WTC11 (cell line): ENCODE results near the gene TARBP1. TPM values are rescaled to one million over a fixed set of nuclear protein-coding genes. Genes with fewer than 3 reads are reported as not detected.

Experiments
- ATAC-seq: fragments of 200-7000 bp; cut with Tn5 transposase; 2 replicates; pipeline ENCODE4 v1.10.0; 2021; ENCODE audit warnings: mild to moderate bottlenecking, moderate library complexity
- CTCF ChIA-PET: fragments of 300-600 bp; sonication (Branson Sonifier 250); formaldehyde crosslinking; loops from one replicate; lab custom pipeline; 2021; ENCODE audit warnings: antibody characterized with exemption; lab: Charles Lee
- POLR2A ChIA-PET: fragments of 350-600 bp; sonication (Branson Sonifier 250); formaldehyde crosslinking; loops from one replicate; lab custom pipeline; 2021; ENCODE audit warnings: antibody characterized with exemption; lab: Charles Lee
- DNase-seq: peaks from one replicate; pipeline ENCODE4 v3.0.0; 2021; ENCODE audit warnings: low spot score
- H3K27ac Mint-ChIP-seq: 2 replicates; pipeline ENCODE4 v1.8.0; 2021; ENCODE audit warnings: mixed read lengths
- H3K27me3 Mint-ChIP-seq: 2 replicates; pipeline ENCODE4 v1.8.0; 2021; ENCODE audit warnings: low read depth, mild to moderate bottlenecking, moderate library complexity, mixed read lengths
- H3K36me3 Mint-ChIP-seq: 2 replicates; pipeline ENCODE4 v1.8.0; 2021; ENCODE audit warnings: mixed read lengths
- H3K4me1 Mint-ChIP-seq: 2 replicates; pipeline ENCODE4 v1.8.0; 2022; ENCODE audit warnings: mixed read lengths
- H3K4me3 Mint-ChIP-seq: 2 replicates; pipeline ENCODE4 v1.8.0; 2021; ENCODE audit warnings: mild to moderate bottlenecking, moderate library complexity, mixed read lengths
- H3K9me3 Mint-ChIP-seq: 2 replicates; pipeline ENCODE4 v1.8.0; 2021; ENCODE audit warnings: mixed read lengths
- ARID4B ChIP-seq: sonication (generic); formaldehyde crosslinking; IDR thresholded peaks from 2 replicates; pipeline ENCODE4 v1.8.0; 2023; ENCODE audit warnings: missing genetic modification reagents, mild to moderate bottlenecking, borderline replicate concordance
- ATF2 ChIP-seq: sonication (generic); formaldehyde crosslinking; IDR thresholded peaks from 2 replicates; pipeline ENCODE4 v1.8.1; 2022; ENCODE audit warnings: low read depth, missing genetic modification reagents, borderline replicate concordance
- ELF4 ChIP-seq: sonication (generic); formaldehyde crosslinking; IDR thresholded peaks from 2 replicates; pipeline ENCODE4 v1.8.1; 2022; ENCODE audit warnings: low read depth, mild to moderate bottlenecking, moderate library complexity, missing genetic modification reagents
- ERG ChIP-seq: fragments of 250-450 bp; sonication (Bioruptor Pico); IDR thresholded peaks from 2 replicates; pipeline ENCODE4 v1.8.0; 2021; ENCODE audit warnings: mild to moderate bottlenecking
- GABPB1 ChIP-seq: sonication (generic); formaldehyde crosslinking; IDR thresholded peaks from 2 replicates; pipeline ENCODE4 v1.8.1; 2023; ENCODE audit warnings: mild to moderate bottlenecking, missing genetic modification reagents
- GRHL2 ChIP-seq: fragments of 250-450 bp; sonication (Bioruptor Pico); IDR thresholded peaks from 2 replicates; pipeline ENCODE4 v1.8.0; 2022; ENCODE audit warnings: mild to moderate bottlenecking, moderate library complexity; ENCODE audit not compliant: insufficient replicate concordance, severe bottlenecking
- IRF1 ChIP-seq: sonication (generic); formaldehyde crosslinking; IDR thresholded peaks from 2 replicates; pipeline ENCODE4 v1.8.0; 2023; ENCODE audit warnings: missing genetic modification reagents
- MXD4 ChIP-seq: fragments of 250-450 bp; sonication (Bioruptor Pico); IDR thresholded peaks from 2 replicates; pipeline ENCODE4 v1.8.0; 2021; ENCODE audit warnings: mild to moderate bottlenecking, moderate library complexity, borderline replicate concordance
- MYBL2 ChIP-seq: sonication (generic); formaldehyde crosslinking; IDR thresholded peaks from 2 replicates; pipeline ENCODE4 v1.8.1; 2023; ENCODE audit warnings: mild to moderate bottlenecking, moderate library complexity, missing genetic modification reagents
- NFE2L1 ChIP-seq: sonication (generic); formaldehyde crosslinking; IDR thresholded peaks from 2 replicates; pipeline ENCODE4 v1.8.1; 2023; ENCODE audit warnings: missing genetic modification reagents
- NFYB ChIP-seq: sonication (generic); formaldehyde crosslinking; conservative IDR thresholded peaks from 2 replicates; pipeline ENCODE4 v1.8.0; 2022; ENCODE audit warnings: low read depth, missing genetic modification reagents
- SP1 ChIP-seq: sonication (generic); formaldehyde crosslinking; conservative IDR thresholded peaks from 2 replicates; pipeline ENCODE4 v1.8.1; 2022; ENCODE audit warnings: missing genetic modification reagents
- TCF7 ChIP-seq: sonication (generic); formaldehyde crosslinking; IDR thresholded peaks from 2 replicates; pipeline ENCODE4 v1.8.0; 2022; ENCODE audit warnings: mild to moderate bottlenecking, low read depth, missing genetic modification reagents, moderate library complexity
- TEAD4 ChIP-seq: sonication (generic); formaldehyde crosslinking; IDR thresholded peaks from 2 replicates; pipeline ENCODE4 v1.8.0; 2022; ENCODE audit warnings: mild to moderate bottlenecking, missing genetic modification reagents
- ZMAT4 ChIP-seq: fragments of 250-450 bp; sonication (Bioruptor Pico); IDR thresholded peaks from 2 replicates; pipeline ENCODE4 v1.9.0; 2021; ENCODE audit warnings: mild to moderate bottlenecking
- ZNF263 ChIP-seq: sonication (generic); formaldehyde crosslinking; IDR thresholded peaks from 2 replicates; pipeline ENCODE4 v1.8.1; 2022; ENCODE audit warnings: low read depth, mild to moderate bottlenecking, moderate library complexity, missing genetic modification reagents
- ZNF416 ChIP-seq: fragments of 250-450 bp; sonication (Bioruptor Pico); IDR thresholded peaks from 2 replicates; pipeline ENCODE4 v1.9.0; 2021; ENCODE audit warnings: mild to moderate bottlenecking, inconsistent platforms
- ZNF423 ChIP-seq: fragments of 250-450 bp; sonication (Bioruptor Pico); IDR thresholded peaks from 2 replicates; pipeline ENCODE4 v2.1.2; 2022; ENCODE audit warnings: mild to moderate bottlenecking, moderate library complexity
- total RNA-seq: library from RNA; stranded (reverse); gene quantifications from 3 replicates; pipeline ENCODE4 v1.2.3, GENCODE V29; 2021
- TF ChIP-seq, protein P1 (sequence below): fragments of 250-450 bp; sonication (Bioruptor Pico); IDR thresholded peaks from 2 replicates; pipeline ENCODE4 v1.9.0; 2021; ENCODE audit warnings: mild to moderate bottlenecking
- TF ChIP-seq, protein P2 (sequence below): sonication (generic); formaldehyde crosslinking; conservative IDR thresholded peaks from 2 replicates; pipeline ENCODE4 v1.8.1; 2022; ENCODE audit warnings: mild to moderate bottlenecking, missing genetic modification reagents

Gene TARBP1
- total RNA-seq, 1 experiment from 2014 or later = 24.0 TPM

DNA sequence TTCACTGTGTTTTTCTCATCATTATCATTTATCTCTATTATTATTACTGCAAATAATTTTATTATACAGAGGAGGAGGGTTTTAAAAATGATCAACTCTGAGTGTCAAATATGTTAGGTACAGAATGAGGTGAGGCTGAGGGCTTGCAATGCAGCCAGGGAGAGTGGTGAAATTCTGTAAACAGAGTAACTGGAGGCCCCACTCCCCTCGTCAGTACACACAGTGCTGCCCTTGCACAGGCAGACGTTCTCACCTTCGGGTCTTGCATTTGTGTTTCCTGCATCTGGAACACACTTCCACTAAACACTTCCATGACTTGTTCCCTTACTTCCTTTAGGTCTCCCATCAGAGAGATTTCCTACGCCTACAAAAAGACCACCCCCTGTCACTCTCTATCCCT is 130.0 kb downstream of the TARBP1 start:
- ChIA-PET CTCF (interaction anchor here (1.2 kb wide), 1 partner anchor 22 kb away, joined by 3 read pairs; no protein-coding TSS in a partner anchor), POLR2A (no interaction called here)
- Mint-ChIP-seq H3K36me3 (0 out of 2 replicates have a peak, but pooled peaks cover 3% of the 10 kb centered on the region), H3K4me1 (no peaks in the 10 kb centered on the region), H3K4me3 (no peak overlapping the region), H3K27ac (no peak overlapping the region), H3K27me3 (no peaks in the 10 kb centered on the region), H3K9me3 (peaks cover 10% of the 10 kb centered on the region)
- TF ChIP-seq GABPB1 (0 out of 2 replicates have a peak, but pooled peaks have one; percentile 19), GRHL2 (no peak), ZMAT4 (CRISPR knock-in tag) (no peak), IRF1 (CRISPR knock-in tag) (no peak), ZNF423 (CRISPR knock-in tag) (no peak), ATF2 (CRISPR knock-in tag) (no peak), MYBL2 (CRISPR knock-in tag) (no peak), TCF7 (CRISPR knock-in tag) (no peak)
- DNase-seq = no peak
- ATAC-seq = no peak

DNA sequence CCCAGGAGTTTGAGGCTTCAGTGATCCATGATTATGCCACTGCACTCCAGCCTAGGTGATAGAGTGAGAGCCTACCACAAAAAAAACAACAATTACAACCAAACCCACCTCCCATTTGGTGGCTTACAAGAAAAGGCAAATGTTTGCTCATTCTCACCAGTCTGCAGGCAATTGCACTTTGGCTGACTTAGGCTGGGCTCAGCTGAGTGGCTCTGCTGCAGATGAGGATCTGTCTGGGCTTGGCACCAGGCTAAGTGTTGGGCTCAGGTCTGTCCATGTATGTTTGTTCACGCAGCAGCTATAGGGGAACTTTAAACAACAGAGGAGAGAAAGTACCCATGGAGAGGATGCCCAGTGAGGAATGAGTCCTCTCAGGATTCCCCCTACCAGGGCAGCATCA is 133.7 kb downstream of the TARBP1 start:
- POLR2A ChIA-PET = no interaction called here
- TF ChIP-seq SP1 (no peak), NFE2L1 (CRISPR knock-in tag) (no peak), MXD4 (no peak), IRF1 (CRISPR knock-in tag) (no peak)
- Mint-ChIP-seq H3K27ac (no peak overlapping the region), H3K4me3 (no peak overlapping the region), H3K36me3 (peaks cover 7% of the 10 kb centered on the region; the same call in 1 of the 2 replicates), H3K4me1 (no peaks in the 10 kb centered on the region), H3K9me3 (peaks cover 25% of the 10 kb centered on the region), H3K27me3 (no peaks in the 10 kb centered on the region; the same call in 1 of the 2 replicates)
- no peak for DNase-seq
- CTCF ChIA-PET = no interaction called here
- ATAC-seq = no peak

GRCh38 chr1:234342774-234343173 is 136.2 kb downstream of the TARBP1 start:
- Mint-ChIP-seq H3K27ac (no peak overlapping the region), H3K4me3 (no peak overlapping the region), H3K9me3 (peaks cover 49% of the 10 kb centered on the region), H3K36me3 (peaks cover 7% of the 10 kb centered on the region; the same call in 1 of the 2 replicates), H3K4me1 (no peaks in the 10 kb centered on the region), H3K27me3 (no peaks in the 10 kb centered on the region; the same call in 1 of the 2 replicates)
- ChIA-PET POLR2A (interaction anchor here (0.6 kb wide), 1 partner anchor 762 kb away, joined by 3 read pairs; no protein-coding TSS in a partner anchor), CTCF (interaction anchor here (2.2 kb wide), 1 partner anchor 16 kb away, joined by 10 read pairs; no protein-coding TSS in a partner anchor)
- DNase-seq (no peak), ATAC-seq (no peak)
- TF ChIP-seq ELF4 (CRISPR knock-in tag) (no peak), TEAD4 (CRISPR knock-in tag) (no peak), NFYB (CRISPR knock-in tag) (no peak), ERG (CRISPR knock-in tag) (no peak), ZNF263 (no peak), ZNF416 (CRISPR knock-in tag) (no peak), ARID4B (CRISPR knock-in tag) (no peak)
- TF ChIP-seq, protein P1, sequence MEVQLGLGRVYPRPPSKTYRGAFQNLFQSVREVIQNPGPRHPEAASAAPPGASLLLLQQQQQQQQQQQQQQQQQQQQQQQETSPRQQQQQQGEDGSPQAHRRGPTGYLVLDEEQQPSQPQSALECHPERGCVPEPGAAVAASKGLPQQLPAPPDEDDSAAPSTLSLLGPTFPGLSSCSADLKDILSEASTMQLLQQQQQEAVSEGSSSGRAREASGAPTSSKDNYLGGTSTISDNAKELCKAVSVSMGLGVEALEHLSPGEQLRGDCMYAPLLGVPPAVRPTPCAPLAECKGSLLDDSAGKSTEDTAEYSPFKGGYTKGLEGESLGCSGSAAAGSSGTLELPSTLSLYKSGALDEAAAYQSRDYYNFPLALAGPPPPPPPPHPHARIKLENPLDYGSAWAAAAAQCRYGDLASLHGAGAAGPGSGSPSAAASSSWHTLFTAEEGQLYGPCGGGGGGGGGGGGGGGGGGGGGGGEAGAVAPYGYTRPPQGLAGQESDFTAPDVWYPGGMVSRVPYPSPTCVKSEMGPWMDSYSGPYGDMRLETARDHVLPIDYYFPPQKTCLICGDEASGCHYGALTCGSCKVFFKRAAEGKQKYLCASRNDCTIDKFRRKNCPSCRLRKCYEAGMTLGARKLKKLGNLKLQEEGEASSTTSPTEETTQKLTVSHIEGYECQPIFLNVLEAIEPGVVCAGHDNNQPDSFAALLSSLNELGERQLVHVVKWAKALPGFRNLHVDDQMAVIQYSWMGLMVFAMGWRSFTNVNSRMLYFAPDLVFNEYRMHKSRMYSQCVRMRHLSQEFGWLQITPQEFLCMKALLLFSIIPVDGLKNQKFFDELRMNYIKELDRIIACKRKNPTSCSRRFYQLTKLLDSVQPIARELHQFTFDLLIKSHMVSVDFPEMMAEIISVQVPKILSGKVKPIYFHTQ = no peak
- TF ChIP-seq, protein P2, sequence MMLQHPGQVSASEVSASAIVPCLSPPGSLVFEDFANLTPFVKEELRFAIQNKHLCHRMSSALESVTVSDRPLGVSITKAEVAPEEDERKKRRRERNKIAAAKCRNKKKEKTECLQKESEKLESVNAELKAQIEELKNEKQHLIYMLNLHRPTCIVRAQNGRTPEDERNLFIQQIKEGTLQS (CRISPR knock-in tag) = no peak
